NCI-H2171 (cell line): ENCODE data around the gene ZBTB32.
A peak's percentile ranks its signal among the peaks of the same experiment; 100 is the strongest.
"Not testable (repeated sequence)": the region's sequence is repeated elsewhere in the genome, so short reads cannot be mapped to it uniquely, and the experiment has no call there.

Experiments
- DNase-seq: peaks from one replicate; lab custom pipeline; 2025; lab: John Stamatoyannopoulos, UW

The ZBTB32 gene, protein sequence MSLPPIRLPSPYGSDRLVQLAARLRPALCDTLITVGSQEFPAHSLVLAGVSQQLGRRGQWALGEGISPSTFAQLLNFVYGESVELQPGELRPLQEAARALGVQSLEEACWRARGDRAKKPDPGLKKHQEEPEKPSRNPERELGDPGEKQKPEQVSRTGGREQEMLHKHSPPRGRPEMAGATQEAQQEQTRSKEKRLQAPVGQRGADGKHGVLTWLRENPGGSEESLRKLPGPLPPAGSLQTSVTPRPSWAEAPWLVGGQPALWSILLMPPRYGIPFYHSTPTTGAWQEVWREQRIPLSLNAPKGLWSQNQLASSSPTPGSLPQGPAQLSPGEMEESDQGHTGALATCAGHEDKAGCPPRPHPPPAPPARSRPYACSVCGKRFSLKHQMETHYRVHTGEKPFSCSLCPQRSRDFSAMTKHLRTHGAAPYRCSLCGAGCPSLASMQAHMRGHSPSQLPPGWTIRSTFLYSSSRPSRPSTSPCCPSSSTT

DNA sequence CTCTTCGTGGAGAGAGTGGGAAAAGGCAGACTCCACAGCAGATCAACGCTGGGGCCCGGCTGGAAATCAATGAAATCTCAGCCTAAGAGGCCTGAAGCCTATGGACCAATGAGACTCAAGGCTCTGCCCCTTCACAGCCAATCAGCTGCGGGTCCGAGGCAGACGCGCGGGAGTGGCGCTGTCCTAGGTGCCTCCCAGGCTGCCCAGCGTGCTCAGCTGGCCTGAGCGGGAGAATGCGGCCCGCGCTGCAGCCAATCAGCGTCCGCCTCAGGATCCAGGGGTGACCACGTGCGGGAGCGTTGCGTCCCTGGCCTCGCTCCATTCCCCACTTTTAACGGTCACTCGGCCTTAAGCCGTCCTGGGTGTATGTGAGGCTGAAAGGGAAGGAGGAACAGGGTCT is at the start of gene ZBTB32:
TSS of gene ZBTB32 (plus strand) at position 341 of the 400 bp plus-strand sequence. CDS start 10,069 bp downstream, outside the sequence.
- no peak for DNase-seq

DNA sequence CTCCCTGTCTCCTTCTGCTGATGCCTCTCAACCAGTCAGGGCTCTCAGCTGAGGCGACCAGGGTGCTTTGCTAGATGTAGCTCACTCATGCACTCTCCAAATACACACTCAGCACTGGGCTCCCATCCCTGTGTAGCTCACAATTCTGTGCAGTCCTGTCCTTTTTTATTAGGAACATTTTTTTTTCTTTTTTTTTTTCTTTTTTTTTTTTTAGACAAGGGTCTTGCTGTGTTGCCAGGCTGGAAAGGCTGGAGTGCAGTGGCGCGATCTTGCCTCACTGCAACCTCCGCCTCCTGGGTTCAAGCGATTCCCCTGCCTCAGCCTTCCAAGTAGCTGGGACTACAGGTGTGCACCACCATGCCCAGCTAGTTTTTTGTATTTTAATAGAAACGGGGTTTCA is 49.5 kb upstream of the ZBTB32 start:
- DNase-seq = not testable (repeated sequence)

DNA sequence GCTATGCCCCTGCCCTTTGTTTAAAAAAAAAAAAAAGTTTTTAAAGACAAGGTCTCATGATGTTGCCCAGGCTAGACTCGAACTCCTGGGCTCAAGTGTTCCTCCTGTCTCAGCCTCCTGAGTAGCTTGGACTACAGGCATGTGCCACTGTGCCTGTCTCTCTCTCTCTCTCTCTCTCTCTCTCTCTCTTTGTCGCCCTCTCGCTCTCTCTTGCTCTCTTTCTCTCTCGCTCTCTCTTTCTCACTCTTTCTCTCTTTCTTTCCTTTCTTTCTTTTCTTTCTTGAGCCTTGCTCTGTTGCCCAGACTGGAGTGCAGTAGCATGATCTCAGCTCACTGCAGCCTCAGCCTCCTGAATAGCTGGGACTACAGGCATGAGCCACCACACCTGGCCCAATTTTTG is 48.8 kb upstream of the ZBTB32 start:
- no peak for DNase-seq

DNA sequence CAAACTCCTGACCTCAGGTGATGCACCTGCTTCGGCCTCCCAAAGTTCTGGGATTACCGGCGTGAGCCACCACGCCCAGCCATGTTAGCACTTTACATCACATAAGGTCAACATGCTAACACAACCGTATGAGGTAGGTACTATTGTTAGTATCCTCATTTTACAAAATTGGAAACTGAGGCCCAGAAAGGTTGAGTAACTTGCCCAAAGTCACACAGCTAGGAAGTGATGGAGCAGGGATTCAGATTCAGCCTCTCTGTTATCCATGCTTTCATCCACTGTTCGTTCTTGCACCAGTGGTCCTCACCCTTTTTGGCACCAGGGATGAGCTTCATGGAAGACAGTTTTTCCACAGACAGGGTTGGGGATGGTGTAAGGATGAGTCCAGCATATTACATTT is 47.7 kb upstream of the ZBTB32 start:
- DNase-seq = no peak

DNA sequence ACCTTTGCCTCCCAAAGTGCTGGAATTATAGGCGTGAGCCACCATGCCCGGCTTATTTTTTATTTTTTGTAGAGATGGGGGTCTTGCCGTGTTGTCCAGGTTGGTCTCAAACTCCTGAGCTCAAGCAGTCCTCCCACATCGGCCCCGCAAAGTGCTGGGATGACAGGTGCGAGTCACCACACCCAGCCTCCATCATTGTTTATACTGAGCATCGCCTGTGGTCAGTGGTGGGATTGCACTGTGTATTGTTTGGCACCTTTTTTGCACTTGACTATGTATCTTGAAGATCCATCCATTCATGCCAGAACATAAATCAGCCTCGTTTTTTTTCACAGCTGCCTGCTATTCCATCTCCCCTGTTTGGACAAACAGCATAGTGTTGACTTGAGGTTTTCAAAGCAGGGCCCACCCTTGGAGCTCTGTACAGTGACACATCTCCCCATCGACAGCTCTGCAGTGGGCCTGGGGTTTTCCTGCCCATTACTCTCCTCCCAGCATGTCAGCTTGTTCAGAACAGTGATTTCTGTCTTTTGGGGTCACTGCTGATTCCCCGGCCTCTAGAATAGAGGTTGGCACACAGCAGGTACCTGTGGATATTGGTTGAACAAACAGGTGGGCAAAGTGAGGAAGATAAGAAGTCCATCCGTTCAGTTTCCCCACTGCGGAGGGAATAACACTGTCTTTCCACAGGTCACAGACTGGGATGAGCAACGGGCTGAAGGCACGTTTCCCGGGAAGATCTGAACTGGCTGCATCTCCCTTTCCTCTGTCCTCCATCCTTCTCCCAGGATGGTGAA is 46.3 kb upstream of the ZBTB32 start:
- no peak for DNase-seq

DNA sequence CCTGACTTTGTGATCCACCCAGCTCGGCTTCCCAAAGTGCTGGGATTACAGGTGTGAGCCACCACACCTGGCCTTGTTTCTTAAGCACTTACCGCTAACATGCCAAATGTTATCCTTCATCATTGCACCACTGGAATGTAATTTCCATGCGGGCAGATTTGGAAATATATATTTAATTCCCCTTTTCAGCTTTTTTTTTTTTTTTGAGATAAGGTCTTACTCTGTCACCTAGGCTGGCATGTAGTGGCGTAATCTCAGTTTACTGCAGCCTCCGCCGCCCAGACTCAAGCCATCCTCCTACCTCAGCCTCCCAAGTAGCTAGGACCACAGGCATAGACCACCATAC is 42.4 kb upstream of the ZBTB32 start:
- no peak for DNase-seq

DNA sequence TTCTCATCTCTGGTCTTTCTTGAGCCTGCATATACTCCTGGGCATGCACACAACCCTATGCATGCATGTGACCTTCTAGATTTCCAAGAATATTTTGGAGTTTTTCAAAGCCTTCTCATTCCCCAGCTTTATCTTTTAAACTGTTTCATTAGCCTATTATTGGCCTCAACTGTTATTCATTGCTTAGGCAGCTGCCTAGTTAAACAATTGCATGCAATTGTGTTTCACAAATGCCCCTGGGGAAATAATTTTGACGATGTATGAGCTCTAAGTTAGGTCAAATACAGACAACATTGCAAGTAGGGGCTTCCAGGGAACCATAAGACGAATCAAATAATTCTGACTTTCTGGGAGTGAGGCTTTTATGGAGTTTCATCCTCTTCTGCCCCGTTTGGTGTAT is 40.4 kb upstream of the ZBTB32 start:
- no peak for DNase-seq

DNA sequence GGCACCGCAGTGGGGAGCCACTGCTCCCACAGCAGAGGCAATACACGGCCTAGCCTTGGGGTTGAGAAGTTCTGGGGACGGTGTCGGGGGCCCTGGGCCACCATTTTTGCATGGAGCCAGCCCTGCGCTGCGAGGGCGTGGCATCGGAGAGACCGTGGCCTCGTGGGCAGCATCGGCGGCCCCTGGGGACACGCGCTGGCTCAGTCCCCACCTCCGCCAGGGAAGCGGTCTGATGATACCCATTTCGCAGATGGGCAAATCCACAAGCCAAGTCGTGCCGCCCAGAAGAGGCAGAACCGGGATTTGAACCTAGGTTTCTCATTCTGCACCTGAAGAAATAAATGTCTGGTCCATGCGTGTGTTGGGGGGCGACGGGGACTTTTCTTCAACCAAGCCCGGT is 39.2 kb upstream of the ZBTB32 start:
- DNase-seq = no peak

DNA sequence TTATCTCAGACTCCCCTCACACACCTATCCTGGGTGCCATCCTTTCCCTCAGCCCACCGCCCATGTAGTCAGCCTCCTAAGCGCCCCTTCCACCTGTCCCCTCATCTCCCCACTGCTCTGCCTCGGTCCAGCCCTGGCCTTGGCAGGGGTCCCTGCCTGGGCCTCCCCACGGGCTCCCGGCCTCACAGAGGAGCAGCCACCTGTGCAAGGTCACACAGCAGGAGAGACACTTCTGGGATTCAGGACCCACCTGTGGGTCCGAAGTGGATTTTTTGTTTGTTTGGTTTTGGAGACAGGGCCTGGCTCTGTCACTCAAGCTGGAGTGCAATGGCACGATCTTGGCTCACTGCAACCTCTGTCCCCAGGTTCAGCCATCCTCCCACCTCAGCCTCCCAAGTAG is 38.8 kb upstream of the ZBTB32 start:
- no peak for DNase-seq

DNA sequence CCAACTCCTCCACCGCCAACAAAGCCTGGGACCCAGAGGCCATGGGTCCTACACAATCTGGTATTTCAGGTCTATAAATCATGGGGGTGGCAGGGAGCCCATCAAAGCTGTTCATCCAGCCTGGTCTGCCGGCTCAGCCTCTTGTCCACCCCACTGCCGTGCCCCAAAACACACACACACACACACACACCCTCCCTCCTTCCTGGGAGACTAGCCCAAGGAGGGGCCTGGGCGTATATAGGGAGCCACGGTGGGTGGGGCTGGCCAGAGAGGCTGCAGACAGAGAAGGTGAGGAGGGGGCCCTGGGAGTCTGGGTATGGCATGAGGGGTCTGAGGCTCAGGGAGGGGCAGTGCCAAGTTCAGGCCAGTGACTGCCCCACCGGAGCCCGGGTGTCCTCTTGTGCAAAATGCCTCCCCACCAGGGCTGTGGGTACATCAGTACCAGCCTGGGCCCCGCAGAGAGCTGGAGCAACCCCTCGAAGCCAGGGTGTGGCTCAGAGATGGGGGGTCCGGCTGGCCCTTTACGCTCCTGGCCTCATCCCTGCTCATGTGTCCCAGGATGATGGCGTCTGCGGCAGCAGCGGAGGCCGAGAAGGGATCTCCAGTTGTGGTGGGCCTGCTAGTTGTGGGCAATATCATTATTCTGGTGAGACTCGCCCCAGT is 38.0 kb upstream of the ZBTB32 start, which contains the start of gene UPK1A:
TSS of gene UPK1A (plus strand) at position 267 of the 663 bp plus-strand sequence. CDS start at position 563, 296 bp downstream.
- DNase-seq = no peak

DNA sequence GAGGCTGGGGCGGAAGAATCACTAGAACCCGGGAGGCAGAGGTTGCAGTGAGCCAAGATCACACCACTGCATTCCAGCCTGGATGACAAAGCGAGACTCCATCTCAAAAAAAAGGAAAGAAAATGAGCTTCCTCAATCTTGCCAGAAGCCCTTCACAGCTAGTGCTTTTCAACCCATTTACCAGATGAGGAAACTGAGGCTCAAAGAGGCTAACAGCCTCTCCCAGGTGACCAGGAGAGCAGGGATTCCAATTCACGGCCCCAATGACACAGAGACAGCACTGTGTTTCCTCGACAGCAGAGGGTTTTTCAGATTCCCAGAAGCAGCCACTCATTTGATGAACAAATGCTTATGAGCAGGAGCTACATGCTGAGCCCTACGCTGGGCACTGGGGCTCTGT is 34.8 kb upstream of the ZBTB32 start:
- DNase-seq = no peak

DNA sequence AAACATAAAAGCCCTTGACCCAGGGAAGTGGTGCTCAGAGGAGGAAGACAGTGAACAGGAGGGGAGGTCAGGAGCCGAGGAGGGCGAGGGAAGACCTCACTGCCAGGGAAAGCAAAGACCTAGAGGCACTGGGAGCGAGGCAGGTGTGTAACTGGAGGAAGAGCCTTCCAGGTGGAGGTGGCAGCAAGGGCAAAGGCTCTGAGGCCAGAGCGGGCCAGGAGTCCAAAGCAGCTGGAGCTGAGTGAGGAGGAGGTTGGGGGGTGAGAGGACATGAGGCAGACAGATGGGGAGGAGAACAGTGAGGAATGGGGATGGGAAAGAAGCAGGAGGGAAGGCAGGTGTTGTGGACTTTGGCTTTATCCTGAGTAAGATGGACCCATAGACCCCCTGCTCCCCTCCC is 34.4 kb upstream of the ZBTB32 start:
- no peak for DNase-seq

DNA sequence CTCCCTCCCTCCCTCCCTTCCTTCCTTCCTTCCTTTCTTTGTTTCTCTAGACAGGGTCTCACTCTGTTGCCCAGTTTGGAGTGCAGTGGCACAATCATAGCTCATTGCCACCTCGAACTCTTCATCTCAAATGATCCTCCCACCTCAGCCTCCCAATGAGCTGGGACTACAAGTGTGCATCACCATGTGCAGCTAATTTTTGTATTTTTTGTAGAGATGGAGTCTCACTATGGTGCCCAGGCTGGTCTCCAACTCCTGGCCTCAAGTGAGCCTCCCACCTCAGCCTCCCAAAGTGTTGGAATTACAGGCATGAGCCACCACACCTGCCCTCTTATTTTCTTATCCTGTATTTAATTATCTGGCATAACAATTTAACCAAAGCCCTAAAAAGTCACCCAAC is 33.7 kb upstream of the ZBTB32 start:
- no peak for DNase-seq

DNA sequence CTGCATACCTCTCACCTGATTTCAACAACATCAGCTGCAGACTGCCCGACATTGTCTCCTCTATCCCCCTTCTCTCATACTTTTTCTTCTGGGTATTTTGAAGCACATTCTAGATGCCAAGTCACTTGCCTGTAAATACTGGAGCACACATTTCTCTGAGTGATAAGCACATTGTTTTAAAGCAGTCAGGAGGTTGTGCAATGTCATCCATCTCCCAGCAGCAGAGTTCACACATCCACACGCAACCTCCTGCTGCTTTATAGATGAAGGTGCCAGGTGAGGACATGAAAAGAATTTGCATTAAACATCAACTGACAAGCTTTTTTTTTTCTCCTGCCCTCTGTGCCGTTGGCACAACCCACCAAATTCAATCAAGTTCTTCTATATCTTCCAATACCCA is 32.5 kb upstream of the ZBTB32 start:
- DNase-seq = no peak

DNA sequence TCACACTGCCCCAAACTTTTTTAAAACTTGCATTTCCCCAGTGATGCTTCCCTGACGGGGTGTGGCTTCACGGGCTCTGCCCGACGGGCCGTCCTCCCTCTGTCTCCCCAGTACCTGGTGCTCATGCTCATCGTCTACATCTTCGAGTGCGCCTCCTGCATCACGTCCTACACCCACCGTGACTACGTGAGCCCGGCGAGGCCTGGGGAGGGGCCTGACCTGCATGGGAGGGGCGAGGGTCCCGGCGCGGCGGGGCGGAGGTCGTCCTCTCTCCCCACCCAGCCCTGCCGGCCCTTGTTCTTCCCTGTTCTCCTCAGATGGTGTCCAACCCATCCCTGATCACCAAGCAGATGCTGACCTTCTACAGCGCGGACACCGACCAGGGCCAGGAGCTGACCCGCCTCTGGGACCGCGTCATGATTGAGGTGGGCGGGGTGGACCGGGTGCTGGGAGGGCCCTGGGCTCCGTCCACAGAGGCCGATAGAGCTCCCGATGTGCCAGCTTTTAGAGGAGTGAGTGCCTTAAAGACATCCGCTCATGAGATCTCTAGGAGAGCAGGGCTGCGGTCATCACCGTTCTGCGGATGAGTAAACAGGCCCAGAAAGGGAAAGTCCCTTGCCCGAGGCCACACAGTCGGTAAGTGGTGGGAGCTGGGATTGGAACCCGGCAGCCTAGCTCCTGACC is 31.1 kb upstream of the ZBTB32 start:
- DNase-seq = no peak

DNA sequence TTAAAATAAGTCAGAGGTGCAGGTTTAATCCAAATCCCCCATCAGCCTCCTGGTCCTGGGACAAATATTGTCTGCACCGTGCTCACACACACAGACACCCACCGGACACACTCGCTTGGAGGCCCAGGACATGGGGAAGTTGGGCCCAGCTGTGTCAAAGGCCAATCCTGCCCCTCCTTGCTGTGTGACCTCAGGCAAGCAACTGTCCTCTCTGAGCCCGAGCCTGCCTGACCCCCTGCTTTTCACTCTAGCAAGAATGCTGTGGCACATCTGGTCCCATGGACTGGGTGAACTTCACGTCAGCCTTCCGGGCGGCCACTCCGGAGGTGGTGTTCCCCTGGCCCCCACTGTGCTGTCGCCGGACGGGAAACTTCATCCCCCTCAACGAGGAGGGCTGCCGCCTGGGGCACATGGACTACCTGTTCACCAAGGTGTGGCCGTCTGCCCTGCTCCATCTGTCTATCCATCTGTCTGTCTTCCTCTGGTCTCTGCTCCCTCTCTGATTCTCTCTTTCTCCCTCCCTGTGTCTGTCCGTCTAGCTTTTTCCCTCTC is 28.7 kb upstream of the ZBTB32 start:
- DNase-seq = no peak

DNA sequence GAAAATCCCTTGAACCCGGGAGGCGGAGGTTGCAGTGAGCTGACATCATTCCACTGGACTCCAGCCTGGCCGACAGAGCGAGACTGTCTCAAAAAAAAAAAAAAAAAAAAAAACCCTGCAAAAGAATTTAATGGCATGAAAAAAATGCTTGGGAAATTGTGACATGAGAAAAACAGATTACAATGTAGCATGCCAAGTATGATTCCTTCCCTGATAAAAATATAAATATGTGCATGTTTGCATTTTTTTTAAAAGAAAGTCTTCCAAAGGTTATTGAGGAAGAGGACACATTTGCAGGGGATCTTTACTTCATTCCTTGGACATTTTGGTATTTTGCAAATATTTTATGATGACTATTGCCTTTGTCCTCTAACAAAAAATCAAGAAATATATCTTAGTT is 14.5 kb upstream of the ZBTB32 start:
- no peak for DNase-seq

DNA sequence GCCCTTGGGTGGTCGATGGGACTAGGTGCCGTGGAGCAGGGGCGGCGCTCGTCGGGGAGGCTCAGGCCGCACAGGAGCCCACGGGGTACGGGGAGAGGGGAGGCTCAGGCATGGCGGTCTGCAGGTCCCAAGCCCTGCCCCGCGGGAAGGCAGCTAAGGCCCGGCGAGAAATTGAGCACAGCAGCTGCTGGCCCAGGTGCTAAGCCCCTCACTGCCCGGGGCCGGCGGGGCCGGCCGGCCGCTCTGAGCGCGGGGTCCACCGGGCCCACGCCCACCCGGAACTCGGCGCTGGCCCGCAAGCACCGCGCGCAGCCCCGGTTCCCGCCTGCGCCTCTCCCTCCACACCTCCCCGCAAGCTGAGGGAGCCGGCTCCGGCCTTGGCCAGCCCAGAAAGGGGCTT is 13.3 kb upstream of the ZBTB32 start:
- not testable (repeated sequence) for DNase-seq

DNA sequence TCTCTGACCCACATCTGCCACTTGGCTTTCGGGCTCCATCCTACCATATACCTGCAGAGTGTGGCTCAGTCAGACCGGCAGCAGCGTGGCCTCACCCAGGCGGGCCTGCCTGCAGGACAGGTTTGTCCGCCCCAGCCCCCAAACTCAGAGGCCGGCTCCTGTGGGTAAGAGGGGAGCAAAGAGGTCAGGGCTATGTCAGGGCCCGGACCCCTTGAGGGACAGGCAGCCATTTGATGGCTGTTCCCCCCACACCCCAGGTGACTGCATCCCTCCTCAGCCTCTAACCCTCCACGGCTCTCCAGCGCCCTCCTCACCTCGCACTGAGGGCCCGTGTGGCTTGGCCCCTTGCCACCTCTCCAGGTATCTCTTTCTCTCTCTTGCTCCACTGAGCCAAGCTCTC is 12.3 kb upstream of the ZBTB32 start:
- DNase-seq = no peak

DNA sequence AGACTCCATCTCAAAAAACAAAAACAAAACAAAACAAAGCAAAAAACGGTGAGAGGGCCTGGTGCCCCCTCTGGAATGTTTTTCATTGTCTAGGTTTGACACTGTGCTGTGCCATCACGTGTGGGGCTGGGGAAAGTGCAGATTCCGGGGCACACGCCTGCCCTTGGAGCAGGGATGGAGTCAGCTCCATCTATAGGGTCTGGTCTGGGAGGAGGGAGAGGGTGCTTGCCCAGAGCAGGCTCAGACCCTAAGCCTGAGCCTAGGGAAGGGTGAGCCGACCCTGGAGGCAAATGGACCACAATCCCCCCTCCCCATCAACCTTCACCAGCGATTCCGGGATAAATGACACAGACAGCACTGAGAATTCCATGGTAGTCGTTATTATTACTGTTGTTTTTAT is 10.9 kb upstream of the ZBTB32 start:
- no peak for DNase-seq

DNA sequence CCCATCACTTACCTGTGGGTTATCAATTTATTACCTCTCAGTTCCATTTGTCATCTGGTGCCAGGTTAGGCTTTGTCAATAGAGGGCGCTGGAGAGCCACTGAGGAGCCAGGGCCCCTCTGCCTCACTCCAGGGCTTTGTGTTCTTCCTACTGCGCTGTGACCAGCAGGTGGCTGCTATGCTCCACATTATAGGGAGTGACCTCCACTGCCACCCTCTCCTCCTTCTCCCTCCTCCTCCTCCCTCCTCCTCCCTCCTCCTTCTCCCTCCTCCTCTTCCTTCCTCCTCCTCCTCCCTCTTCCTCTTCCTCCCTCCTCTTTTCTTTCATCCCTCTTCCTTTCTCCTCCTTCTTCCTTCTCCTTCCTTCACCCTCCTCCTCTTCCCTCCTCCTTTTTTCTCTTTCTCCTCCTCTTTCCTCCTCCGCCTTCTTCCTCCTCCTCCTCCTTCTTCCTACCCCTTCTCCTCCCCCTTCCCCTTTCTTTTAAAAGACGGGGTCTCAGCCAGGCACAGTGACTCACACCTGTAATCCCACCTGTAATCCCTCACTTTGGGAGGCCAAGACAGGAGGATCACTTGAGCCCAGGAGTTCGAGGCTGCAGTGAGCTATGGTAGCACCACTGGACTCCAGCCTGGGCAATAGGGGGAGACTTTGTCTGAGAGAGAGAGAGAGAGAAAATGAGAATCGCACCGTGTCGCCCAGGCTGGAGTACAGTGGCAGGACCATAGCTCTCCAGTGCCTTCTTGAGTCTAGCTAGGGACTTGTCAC is 10.3 kb upstream of the ZBTB32 start:
- DNase-seq = peak; percentile 83
